HEK293 (cell line): ENCODE measurements around the gene ETF1.

Experiments
- CTCF ChIP-seq: fragments of 450-650 bp; formaldehyde crosslinking; IDR thresholded peaks from 2 replicates; pipeline ENCODE4 v1.5.1; 2016; ENCODE audit warnings: missing biosample characterization, missing genetic modification characterization
- REST ChIP-seq: fragments of 450-650 bp; formaldehyde crosslinking; IDR thresholded peaks from 2 replicates; pipeline ENCODE4 v1.5.1; 2016; ENCODE audit warnings: missing biosample characterization, missing genetic modification characterization
- ZBTB11 ChIP-seq: fragments of 450-650 bp; formaldehyde crosslinking; conservative IDR thresholded peaks from 2 replicates; pipeline ENCODE4 v1.5.1; 2016; ENCODE audit warnings: low read depth, missing biosample characterization, missing genetic modification characterization
- ZNF530 ChIP-seq: fragments of 450-650 bp; formaldehyde crosslinking; IDR thresholded peaks from 2 replicates; pipeline ENCODE4 v1.5.1; 2016; ENCODE audit warnings: low read depth, missing biosample characterization, missing genetic modification characterization
- ZNF548 ChIP-seq: fragments of 450-650 bp; formaldehyde crosslinking; IDR thresholded peaks from 2 replicates; pipeline ENCODE4 v1.5.1; 2016; ENCODE audit warnings: missing biosample characterization, missing genetic modification characterization

GRCh38 chr5:138466900-138467710, 75.9 kb downstream of the ETF1 start:
- TF ChIP-seq ZNF530 (tag by site-specific recombination): no peak
- TF ChIP-seq REST (tag by site-specific recombination): no peak
- no peak for TF ChIP-seq CTCF (tag by site-specific recombination)
- TF ChIP-seq ZBTB11 (tag by site-specific recombination): no peak
- no peak for TF ChIP-seq ZNF548 (tag by site-specific recombination)
